SK-N-SH treated with all-trans-retinoic acid at 6 μM for 48 hours (cell line): ENCODE results near the gene CACHD1.

ENCODE experiments used
- ATAC-seq: fragments of 200-7000 bp; cut with Tn5 transposase; 3 replicates; pipeline ENCODE4 v1.9.1; 2020; ENCODE audit warnings: mild to moderate bottlenecking, moderate library complexity
- ARNTL ChIP-seq: fragments of 450-650 bp; formaldehyde crosslinking; IDR thresholded peaks from 2 replicates; pipeline ENCODE4 v1.5.0; 2020; ENCODE audit warnings: low read depth, mild to moderate bottlenecking, moderate library complexity, borderline replicate concordance
- BACH2 ChIP-seq: fragments of 250-450 bp; sonication (Bioruptor Pico); IDR thresholded peaks from 2 replicates; pipeline ENCODE4 v1.9.0; 2021; ENCODE audit warnings: mild to moderate bottlenecking, borderline replicate concordance
- CSDC2 ChIP-seq: fragments of 250-450 bp; sonication (Bioruptor Pico); IDR thresholded peaks from 2 replicates; pipeline ENCODE4 v1.5.0; 2020; ENCODE audit warnings: mild to moderate bottlenecking, moderate library complexity
- ESRRG ChIP-seq: fragments of 250-450 bp; sonication (Bioruptor Pico); IDR thresholded peaks from 2 replicates; pipeline ENCODE4 v1.6.1; 2021; ENCODE audit warnings: mild to moderate bottlenecking
- GLIS3 ChIP-seq: fragments of 250-450 bp; sonication (Bioruptor Pico); IDR thresholded peaks from 2 replicates; pipeline ENCODE4 v1.5.0; 2020; ENCODE audit warnings: mild to moderate bottlenecking, moderate library complexity
- ISL1 ChIP-seq: fragments of 250-450 bp; sonication (Bioruptor Pico); IDR thresholded peaks from 2 replicates; pipeline ENCODE4 v2.1.2; 2022; ENCODE audit warnings: mild to moderate bottlenecking, moderate library complexity
- OSR1 ChIP-seq: fragments of 250-450 bp; sonication (Bioruptor Pico); IDR thresholded peaks from 2 replicates; pipeline ENCODE4 v1.8.0; 2022; ENCODE audit warnings: moderate library complexity, mild to moderate bottlenecking, inconsistent platforms
- PPARA ChIP-seq: fragments of 250-450 bp; sonication (Bioruptor Pico); IDR thresholded peaks from 2 replicates; pipeline ENCODE4 v1.5.0; 2020; ENCODE audit warnings: mild to moderate bottlenecking, borderline replicate concordance
- RARB ChIP-seq: fragments of 250-450 bp; sonication (Bioruptor Pico); IDR thresholded peaks from 2 replicates; pipeline ENCODE4 v1.8.0; 2021; ENCODE audit warnings: mild to moderate bottlenecking, moderate library complexity
- SNAI2 ChIP-seq: fragments of 250-450 bp; sonication (Bioruptor Pico); IDR thresholded peaks from 2 replicates; pipeline ENCODE4 v1.5.0; 2020; ENCODE audit warnings: mild to moderate bottlenecking, moderate library complexity
- TCF4 ChIP-seq: fragments of 250-450 bp; sonication (Bioruptor Pico); IDR thresholded peaks from 2 replicates; pipeline ENCODE4 v1.8.0; 2021; ENCODE audit warnings: mild to moderate bottlenecking, moderate library complexity, borderline replicate concordance
- TOX ChIP-seq: fragments of 250-450 bp; sonication (Bioruptor Pico); IDR thresholded peaks from 2 replicates; pipeline ENCODE4 v1.8.0; 2021; ENCODE audit warnings: mild to moderate bottlenecking, moderate library complexity, borderline replicate concordance
- ZC3H10 ChIP-seq: fragments of 250-450 bp; sonication (Bioruptor Pico); IDR thresholded peaks from 2 replicates; pipeline ENCODE4 v1.5.1; 2021; ENCODE audit warnings: mild to moderate bottlenecking, moderate library complexity
- ZFP3 ChIP-seq: fragments of 250-450 bp; sonication (Bioruptor Pico); IDR thresholded peaks from 2 replicates; pipeline ENCODE4 v1.5.0; 2020; ENCODE audit warnings: mild to moderate bottlenecking, moderate library complexity
- ZFP30 ChIP-seq: fragments of 450-650 bp; formaldehyde crosslinking; IDR thresholded peaks from 2 replicates; pipeline ENCODE4 v1.5.0; 2022; ENCODE audit warnings: mild to moderate bottlenecking, moderate library complexity
- ZNF565 ChIP-seq: fragments of 450-650 bp; formaldehyde crosslinking; conservative IDR thresholded peaks from 2 replicates; pipeline ENCODE4 v1.5.0; 2020; ENCODE audit warnings: low read depth, mild to moderate bottlenecking, moderate library complexity
- ZNF70 ChIP-seq: fragments of 450-650 bp; formaldehyde crosslinking; IDR thresholded peaks from 2 replicates; pipeline ENCODE4 v1.5.0; 2020; ENCODE audit warnings: mild to moderate bottlenecking, moderate library complexity
- ZNF8 ChIP-seq: fragments of 450-650 bp; formaldehyde crosslinking; IDR thresholded peaks from 2 replicates; pipeline ENCODE4 v1.5.0; 2020; ENCODE audit warnings: mild to moderate bottlenecking, moderate library complexity
- TF ChIP-seq, protein P1 (sequence below): fragments of 250-450 bp; sonication (Bioruptor Pico); IDR thresholded peaks from 2 replicates; pipeline ENCODE4 v1.5.0; 2020; ENCODE audit warnings: mild to moderate bottlenecking, moderate library complexity
- TF ChIP-seq, protein P2 (sequence below): fragments of 250-450 bp; sonication (Bioruptor Pico); IDR thresholded peaks from 2 replicates; pipeline ENCODE4 v1.5.1; 2021; ENCODE audit warnings: mild to moderate bottlenecking, moderate library complexity
- TF ChIP-seq, protein P3 (sequence below): fragments of 250-450 bp; sonication (Bioruptor Pico); IDR thresholded peaks from 2 replicates; pipeline ENCODE4 v1.5.1; 2020; ENCODE audit warnings: low read depth, mild to moderate bottlenecking, moderate library complexity
- TF ChIP-seq, protein P4 (sequence below): fragments of 250-450 bp; sonication (Bioruptor Pico); IDR thresholded peaks from 2 replicates; pipeline ENCODE4 v1.8.0; 2021; ENCODE audit warnings: low read depth, mild to moderate bottlenecking, moderate library complexity, borderline replicate concordance

Gene CACHD1

DNA sequence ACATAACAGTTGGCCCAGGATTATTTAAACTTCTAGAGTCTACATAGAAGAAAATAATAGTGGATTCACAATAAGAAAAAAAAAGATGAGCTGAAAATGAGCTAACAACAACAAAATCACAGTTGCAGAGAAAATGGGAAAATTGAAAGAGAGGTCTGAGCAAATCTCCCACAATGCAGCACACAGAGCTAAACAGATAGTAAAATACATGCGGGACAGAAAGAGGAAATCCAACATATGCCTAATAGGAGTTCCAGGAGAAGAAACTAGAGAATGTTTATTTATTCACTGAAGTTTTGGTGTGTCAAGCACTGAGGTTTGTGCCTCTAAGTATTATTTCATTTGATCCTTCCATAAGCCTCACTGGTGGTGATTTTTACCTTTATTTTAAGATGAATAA is 45.5 kb upstream of the CACHD1 start:
- TF ChIP-seq, protein P1, sequence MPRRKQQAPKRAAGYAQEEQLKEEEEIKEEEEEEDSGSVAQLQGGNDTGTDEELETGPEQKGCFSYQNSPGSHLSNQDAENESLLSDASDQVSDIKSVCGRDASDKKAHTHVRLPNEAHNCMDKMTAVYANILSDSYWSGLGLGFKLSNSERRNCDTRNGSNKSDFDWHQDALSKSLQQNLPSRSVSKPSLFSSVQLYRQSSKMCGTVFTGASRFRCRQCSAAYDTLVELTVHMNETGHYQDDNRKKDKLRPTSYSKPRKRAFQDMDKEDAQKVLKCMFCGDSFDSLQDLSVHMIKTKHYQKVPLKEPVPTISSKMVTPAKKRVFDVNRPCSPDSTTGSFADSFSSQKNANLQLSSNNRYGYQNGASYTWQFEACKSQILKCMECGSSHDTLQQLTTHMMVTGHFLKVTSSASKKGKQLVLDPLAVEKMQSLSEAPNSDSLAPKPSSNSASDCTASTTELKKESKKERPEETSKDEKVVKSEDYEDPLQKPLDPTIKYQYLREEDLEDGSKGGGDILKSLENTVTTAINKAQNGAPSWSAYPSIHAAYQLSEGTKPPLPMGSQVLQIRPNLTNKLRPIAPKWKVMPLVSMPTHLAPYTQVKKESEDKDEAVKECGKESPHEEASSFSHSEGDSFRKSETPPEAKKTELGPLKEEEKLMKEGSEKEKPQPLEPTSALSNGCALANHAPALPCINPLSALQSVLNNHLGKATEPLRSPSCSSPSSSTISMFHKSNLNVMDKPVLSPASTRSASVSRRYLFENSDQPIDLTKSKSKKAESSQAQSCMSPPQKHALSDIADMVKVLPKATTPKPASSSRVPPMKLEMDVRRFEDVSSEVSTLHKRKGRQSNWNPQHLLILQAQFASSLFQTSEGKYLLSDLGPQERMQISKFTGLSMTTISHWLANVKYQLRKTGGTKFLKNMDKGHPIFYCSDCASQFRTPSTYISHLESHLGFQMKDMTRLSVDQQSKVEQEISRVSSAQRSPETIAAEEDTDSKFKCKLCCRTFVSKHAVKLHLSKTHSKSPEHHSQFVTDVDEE: no peak
- TF ChIP-seq ZNF565 (no peak), CSDC2 (CRISPR knock-in tag) (no peak)
- TF ChIP-seq, protein P2, sequence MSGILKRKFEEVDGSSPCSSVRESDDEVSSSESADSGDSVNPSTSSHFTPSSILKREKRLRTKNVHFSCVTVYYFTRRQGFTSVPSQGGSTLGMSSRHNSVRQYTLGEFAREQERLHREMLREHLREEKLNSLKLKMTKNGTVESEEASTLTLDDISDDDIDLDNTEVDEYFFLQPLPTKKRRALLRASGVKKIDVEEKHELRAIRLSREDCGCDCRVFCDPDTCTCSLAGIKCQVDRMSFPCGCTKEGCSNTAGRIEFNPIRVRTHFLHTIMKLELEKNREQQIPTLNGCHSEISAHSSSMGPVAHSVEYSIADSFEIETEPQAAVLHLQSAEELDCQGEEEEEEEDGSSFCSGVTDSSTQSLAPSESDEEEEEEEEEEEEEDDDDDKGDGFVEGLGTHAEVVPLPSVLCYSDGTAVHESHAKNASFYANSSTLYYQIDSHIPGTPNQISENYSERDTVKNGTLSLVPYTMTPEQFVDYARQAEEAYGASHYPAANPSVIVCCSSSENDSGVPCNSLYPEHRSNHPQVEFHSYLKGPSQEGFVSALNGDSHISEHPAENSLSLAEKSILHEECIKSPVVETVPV (CRISPR knock-in tag): no peak
- TF ChIP-seq, all 23 proteins: peak for 0
- ATAC-seq: no peak

DNA sequence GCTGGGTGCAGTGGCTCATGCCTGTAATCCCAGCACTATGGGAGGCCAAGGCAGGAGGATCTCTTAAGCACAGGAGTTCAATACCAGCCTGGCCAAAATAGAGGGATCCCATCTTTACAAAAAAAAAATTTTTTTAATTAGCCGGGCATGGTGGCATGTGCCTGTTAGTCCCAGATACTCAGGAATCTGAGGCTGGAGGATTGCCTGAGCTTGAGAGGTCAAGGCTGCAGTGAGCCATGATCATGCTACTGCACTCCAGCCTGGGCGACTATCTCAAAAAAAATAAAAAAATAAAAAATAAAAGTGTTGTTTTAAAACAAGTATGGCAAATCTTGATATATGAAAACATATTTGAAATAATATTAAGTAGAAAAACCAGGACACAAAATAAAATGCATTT is 44.4 kb upstream of the CACHD1 start:
- ATAC-seq: no peak
- TF ChIP-seq ZFP30 (no peak), OSR1 (CRISPR knock-in tag) (no peak), CSDC2 (CRISPR knock-in tag) (no peak), ESRRG (CRISPR knock-in tag) (no peak), ARNTL (no peak), TOX (no peak), ISL1 (CRISPR knock-in tag) (no peak), ZNF565 (no peak), ZNF8 (CRISPR knock-in tag) (no peak), GLIS3 (no peak), PPARA (CRISPR knock-in tag) (no peak), ZFP3 (CRISPR knock-in tag) (no peak)
- TF ChIP-seq, protein P2 (CRISPR knock-in tag): no peak
- TF ChIP-seq, protein P3, sequence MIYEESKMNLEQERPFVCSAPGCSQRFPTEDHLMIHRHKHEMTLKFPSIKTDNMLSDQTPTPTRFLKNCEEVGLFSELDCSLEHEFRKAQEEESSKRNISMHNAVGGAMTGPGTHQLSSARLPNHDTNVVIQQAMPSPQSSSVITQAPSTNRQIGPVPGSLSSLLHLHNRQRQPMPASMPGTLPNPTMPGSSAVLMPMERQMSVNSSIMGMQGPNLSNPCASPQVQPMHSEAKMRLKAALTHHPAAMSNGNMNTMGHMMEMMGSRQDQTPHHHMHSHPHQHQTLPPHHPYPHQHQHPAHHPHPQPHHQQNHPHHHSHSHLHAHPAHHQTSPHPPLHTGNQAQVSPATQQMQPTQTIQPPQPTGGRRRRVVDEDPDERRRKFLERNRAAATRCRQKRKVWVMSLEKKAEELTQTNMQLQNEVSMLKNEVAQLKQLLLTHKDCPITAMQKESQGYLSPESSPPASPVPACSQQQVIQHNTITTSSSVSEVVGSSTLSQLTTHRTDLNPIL (CRISPR knock-in tag): no peak

DNA sequence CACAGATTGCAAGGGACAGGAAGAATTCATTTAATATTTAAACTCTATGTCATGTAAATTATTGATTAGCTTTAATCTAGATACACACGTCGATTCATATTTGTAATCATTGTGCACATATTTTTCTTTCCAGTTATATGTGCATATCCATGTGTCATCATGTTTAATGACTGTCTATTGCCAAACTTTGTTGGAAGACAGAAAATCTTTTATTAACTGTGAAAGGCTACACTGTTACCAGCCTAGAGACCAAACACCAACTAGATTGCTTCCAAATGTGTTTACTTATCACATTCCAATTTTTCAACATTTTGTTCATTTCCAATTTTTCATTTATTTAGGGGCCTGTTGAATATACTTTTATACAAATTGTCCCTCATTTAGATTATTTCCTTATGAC is 43.2 kb upstream of the CACHD1 start:
- TF ChIP-seq GLIS3 (no peak), ZNF565 (no peak)
- TF ChIP-seq, protein P2 (CRISPR knock-in tag): no peak
- no peak for ATAC-seq

DNA sequence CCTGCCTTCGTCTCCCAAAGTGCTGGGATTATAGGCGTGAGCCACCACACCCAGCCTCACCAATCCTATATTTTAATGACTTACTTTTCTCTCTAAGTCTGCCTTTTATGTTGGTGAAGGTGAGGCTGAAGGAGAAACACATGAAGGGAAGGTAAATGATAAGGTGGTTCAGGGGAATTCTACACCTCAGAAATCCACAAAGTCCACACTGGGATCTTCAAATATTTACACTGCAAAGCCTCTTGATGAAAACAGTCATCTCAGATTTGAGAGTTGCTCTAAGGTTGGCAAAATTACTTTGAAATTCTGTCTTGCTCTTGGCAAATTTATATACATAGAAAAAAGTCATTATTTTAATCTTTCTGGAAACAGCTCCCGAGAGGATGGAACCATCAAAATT is 42.0 kb upstream of the CACHD1 start:
- ATAC-seq: no peak
- TF ChIP-seq PPARA (CRISPR knock-in tag): no peak
- TF ChIP-seq, protein P4, sequence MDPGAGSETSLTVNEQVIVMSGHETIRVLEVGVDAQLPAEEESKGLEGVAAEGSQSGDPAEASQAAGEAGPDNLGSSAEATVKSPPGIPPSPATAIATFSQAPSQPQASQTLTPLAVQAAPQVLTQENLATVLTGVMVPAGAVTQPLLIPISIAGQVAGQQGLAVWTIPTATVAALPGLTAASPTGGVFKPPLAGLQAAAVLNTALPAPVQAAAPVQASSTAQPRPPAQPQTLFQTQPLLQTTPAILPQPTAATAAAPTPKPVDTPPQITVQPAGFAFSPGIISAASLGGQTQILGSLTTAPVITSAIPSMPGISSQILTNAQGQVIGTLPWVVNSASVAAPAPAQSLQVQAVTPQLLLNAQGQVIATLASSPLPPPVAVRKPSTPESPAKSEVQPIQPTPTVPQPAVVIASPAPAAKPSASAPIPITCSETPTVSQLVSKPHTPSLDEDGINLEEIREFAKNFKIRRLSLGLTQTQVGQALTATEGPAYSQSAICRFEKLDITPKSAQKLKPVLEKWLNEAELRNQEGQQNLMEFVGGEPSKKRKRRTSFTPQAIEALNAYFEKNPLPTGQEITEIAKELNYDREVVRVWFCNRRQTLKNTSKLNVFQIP (CRISPR knock-in tag): no peak
- no peak for TF ChIP-seq ARNTL
- no peak for TF ChIP-seq TOX
- TF ChIP-seq ZFP30: no peak
- no peak for TF ChIP-seq ZC3H10 (CRISPR knock-in tag)
- TF ChIP-seq ESRRG (CRISPR knock-in tag): no peak
- TF ChIP-seq BACH2 (CRISPR knock-in tag): no peak
- TF ChIP-seq TCF4 (CRISPR knock-in tag): no peak
- no peak for TF ChIP-seq RARB (CRISPR knock-in tag)
- no peak for TF ChIP-seq OSR1 (CRISPR knock-in tag)
- TF ChIP-seq SNAI2 (CRISPR knock-in tag): no peak
- no peak for TF ChIP-seq ZNF70 (CRISPR knock-in tag)
- TF ChIP-seq CSDC2 (CRISPR knock-in tag): no peak
- TF ChIP-seq, protein P3 (CRISPR knock-in tag): no peak
- no peak for TF ChIP-seq GLIS3
